Right cardiac atrium (tissue), 5 donors: ENCODE results near the gene SUCNR1. TPM values are rescaled to one million over a fixed set of nuclear protein-coding genes. Genes with fewer than 3 reads are reported as not detected.
A peak's percentile ranks its signal among the peaks of the same experiment; 100 is the strongest.
"Not testable (repeated sequence)": the region's sequence is repeated elsewhere in the genome, so short reads cannot be mapped to it uniquely, and the experiment has no call there.

Source experiments
- ATAC-seq, 2 donors: fragments of 200-7000 bp; cut with Tn5 transposase; one replicate each; pipeline versions ENCODE4 v1.8.0 to v1.9.1; 2020; ENCODE audit warnings: moderate library complexity in 2 of 2, mild to moderate bottlenecking in 1 of 2
- DNase-seq, 3 donors: peaks; one replicate each; pipeline ENCODE4 v3.0.0-alpha.2; 2020
- H3K27ac ChIP-seq: one replicate; pipeline ENCODE4 v1.5.1; 2013; ENCODE audit warnings: mild to moderate bottlenecking, low read length, control low read depth, moderate library complexity
- H3K27me3 ChIP-seq: one replicate; pipeline ENCODE4 v1.6.1; 2013; ENCODE audit not compliant: control insufficient read depth, insufficient read depth
- H3K4me1 ChIP-seq: one replicate; pipeline ENCODE4 v1.6.1; 2013; ENCODE audit warnings: low read length; ENCODE audit not compliant: control insufficient read depth, insufficient read depth
- H3K4me3 ChIP-seq: one replicate; pipeline ENCODE4 v1.5.1; 2013; ENCODE audit warnings: low read length, control low read depth
- H3K9me3 ChIP-seq: one replicate; pipeline ENCODE4 v1.6.1; 2013; ENCODE audit warnings: low read length; ENCODE audit not compliant: control insufficient read depth
- WGBS: extraction: QIAGEN DNeasy Blood & Tissue Kit; methylation state at CpG from one replicate; pipeline ENCODE4 v1.1.7; 2013; 5-methylcytosine and 5-hydroxymethylcytosine counted together
- intact Hi-C, 4 donors: fragments of 100-400 bp; cut with DNase I; formaldehyde crosslinking; loops; one replicate each; pipeline versions ENCODE4 v1.11.0 to v1.14.0; 2022 to 2023
- polyA plus RNA-seq: library from polyadenylated mRNA; stranded (reverse); fragments of 200-250 nt; gene quantifications from one replicate; pipeline ENCODE4 v1.2.3, GENCODE V29; 2013
- total RNA-seq, 4 donors: library from RNA; stranded (reverse); fragmentation: NEBNext Ultra II Directional; extraction: Animal tissue kit (Norgen Biotek cat#: 25700); gene quantifications; one replicate each; pipeline ENCODE4 v1.2.1, GENCODE V29; 2021
- donor health status: healthy with polysubstance abuse.
- donor health status: DM: no; HTN: yes; CAD: no.
- donor health status: DM: no; HTN: no; CAD: no.
- donor health status: DM: no; HTN: yes; CAD: no; lungs with severe emphysema.
- donor health status: DM: yes; HTN: yes; CAD: no.

The SUCNR1 gene
- total and polyA plus RNA-seq, 5 donors = 0.45 to 3.5 (median 2.4) TPM

- Histone ChIP-seq H3K4me3 (no peak overlapping the region), H3K27me3 (no peaks in the 10 kb centered on the region), H3K4me1 (no peaks in the 10 kb centered on the region), H3K27ac (no peak overlapping the region), H3K9me3 (no peaks in the 10 kb centered on the region)
- 65% methylated on average over 4 of the region's 4 CpGs for WGBS
- DNase-seq = no peak
- intact Hi-C loops = no loop called here
- no peak for ATAC-seq
Measured at GRCh38 chr3:151890721-151891141, 17.3 kb downstream of the SUCNR1 start.

DNA sequence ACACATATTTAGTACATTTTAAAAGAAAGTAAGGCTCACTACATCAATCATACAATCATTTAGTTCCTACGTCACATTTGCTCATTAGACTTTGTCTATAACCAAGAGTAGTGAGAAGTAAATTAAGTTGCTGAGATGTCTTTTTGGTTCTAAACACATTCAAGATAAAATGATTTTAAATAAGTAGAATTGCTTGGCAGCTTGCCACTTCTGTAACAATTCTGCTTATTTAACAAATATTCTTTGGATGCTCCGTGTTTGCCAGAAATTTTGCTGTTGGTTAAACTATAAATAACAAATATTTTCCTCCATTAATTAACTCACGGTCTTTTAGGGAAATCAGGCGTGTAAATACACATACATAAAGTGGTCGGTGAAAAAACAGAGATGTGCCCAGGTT lies 18.3 kb downstream of the SUCNR1 start:
- ATAC-seq (no peak), DNase-seq (no peak)
- Histone ChIP-seq H3K9me3 (no peaks in the 10 kb centered on the region), H3K27ac (no peak overlapping the region), H3K27me3 (no peaks in the 10 kb centered on the region), H3K4me3 (no peak overlapping the region), H3K4me1 (no peaks in the 10 kb centered on the region)
- intact Hi-C loops = no loop called here
- WGBS = 62% methylated on average over 5 of the region's 5 CpGs

GRCh38 chr3:151894219-151894618 lies 20.8 kb downstream of the SUCNR1 start:
- no peak overlapping the region for H3K4me3 ChIP-seq
- DNase-seq = no peak
- H3K27ac ChIP-seq = no peak overlapping the region
- no peak for ATAC-seq
- no peaks in the 10 kb centered on the region for H3K4me1 ChIP-seq
- intact Hi-C loops = no loop called here
- no peaks in the 10 kb centered on the region for H3K9me3 ChIP-seq
- H3K27me3 ChIP-seq = no peaks in the 10 kb centered on the region

DNA sequence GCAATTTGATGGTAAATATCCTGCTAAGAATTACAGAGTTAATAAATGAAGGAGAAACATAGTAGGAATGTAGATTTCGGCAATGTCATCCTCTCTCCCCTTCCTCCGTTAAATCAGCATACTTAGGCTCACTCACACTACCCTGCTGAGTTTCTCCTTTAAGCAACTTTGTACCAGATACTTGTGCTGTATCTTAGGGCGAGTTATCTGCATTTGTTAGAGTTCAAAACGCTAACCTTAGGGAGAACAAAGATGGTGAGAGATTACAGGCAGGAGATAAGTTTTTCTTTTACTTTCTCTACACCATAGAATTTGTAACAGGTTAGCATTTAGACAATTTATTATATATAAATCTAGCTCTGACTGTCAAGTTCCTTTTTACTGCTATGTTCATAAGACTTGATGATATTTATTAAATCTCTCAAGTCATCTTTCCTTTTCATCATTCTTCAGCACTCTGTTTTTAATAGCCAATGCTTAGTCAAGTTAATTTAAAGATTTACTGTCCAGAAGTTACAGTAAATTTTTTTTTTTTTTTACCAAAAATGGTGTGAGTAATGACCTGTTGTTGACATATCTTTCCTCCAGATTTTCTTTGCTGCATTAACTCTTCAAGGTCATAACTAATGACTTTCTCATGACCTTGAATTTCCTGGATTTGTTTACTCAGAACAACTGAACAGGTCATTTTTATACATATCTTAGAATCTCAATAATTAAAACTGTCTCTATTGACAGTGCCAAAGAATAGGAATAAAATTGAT lies 22.2 kb downstream of the SUCNR1 start:
- no peak overlapping the region for H3K4me3 ChIP-seq
- no peak overlapping the region for H3K27ac ChIP-seq
- 51% methylated on average over 4 of the region's 4 CpGs for WGBS
- intact Hi-C loops = no loop called here
- no peaks in the 10 kb centered on the region for H3K27me3 ChIP-seq
- H3K9me3 ChIP-seq = no peaks in the 10 kb centered on the region
- DNase-seq (no peak), ATAC-seq (no peak)
- no peaks in the 10 kb centered on the region for H3K4me1 ChIP-seq

GRCh38 chr3:151896246-151897012 lies 23.0 kb downstream of the SUCNR1 start:
- H3K27ac ChIP-seq = no peak overlapping the region
- WGBS = 68% methylated on average over 4 of the region's 4 CpGs
- no peaks in the 10 kb centered on the region for H3K27me3 ChIP-seq
- ATAC-seq (no peak), DNase-seq (no peak)
- H3K4me3 ChIP-seq = no peak overlapping the region
- no peaks in the 10 kb centered on the region for H3K9me3 ChIP-seq
- intact Hi-C loops = no loop called here
- no peaks in the 10 kb centered on the region for H3K4me1 ChIP-seq

DNA sequence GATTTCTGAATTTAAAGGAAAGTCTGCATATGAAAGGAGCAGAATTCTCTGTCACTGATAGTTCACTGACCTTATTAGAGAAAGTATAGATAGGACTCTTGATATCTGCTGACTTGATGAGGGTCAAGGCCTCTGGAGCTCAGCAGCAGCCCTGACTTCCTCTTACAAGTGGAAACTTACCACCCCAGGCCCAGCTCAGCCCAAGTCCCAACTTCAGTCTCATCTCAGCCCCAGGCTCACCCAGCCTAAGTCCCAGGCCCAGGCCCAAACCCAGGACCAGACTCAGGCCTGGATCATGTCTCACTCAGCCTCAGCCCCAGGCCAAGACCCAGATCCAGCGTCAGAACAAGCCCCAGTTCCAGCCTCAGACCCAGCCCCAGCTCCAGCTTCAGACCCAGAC lies 24.7 kb downstream of the SUCNR1 start:
- ATAC-seq, H3K4me1 ChIP-seq, DNase-seq, H3K4me3 ChIP-seq, H3K9me3 ChIP-seq, intact Hi-C loops, H3K27me3 ChIP-seq, H3K27ac ChIP-seq: not testable (repeated sequence)
- no CpG with 5 or more reads among the region's 1 CpG for WGBS

GRCh38 chr3:151898564-151899261 lies 25.3 kb downstream of the SUCNR1 start:
- H3K9me3 ChIP-seq, DNase-seq, H3K4me3 ChIP-seq, H3K4me1 ChIP-seq, H3K27me3 ChIP-seq, ATAC-seq, intact Hi-C loops, H3K27ac ChIP-seq: not testable (repeated sequence)
- 94% methylated on average over 3 of the region's 3 CpGs for WGBS

DNA sequence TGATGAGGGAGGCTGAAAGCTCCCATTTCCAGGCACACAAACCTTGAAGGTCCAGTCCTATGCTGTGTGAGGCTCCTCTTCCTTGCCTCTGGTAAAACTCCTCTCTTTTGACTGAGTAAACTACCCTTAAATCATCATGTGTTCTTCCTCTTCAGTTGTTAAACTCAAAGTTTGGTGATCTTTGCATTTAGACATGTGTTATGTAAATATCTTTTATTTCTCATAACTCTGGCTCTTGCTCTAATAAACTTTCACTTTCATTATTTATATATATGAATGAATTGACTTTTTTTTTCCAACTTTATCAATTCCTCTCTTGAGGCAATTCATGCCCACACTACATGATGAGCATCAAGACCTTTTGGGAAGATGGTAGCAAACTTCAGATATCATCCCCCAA lies 26.6 kb downstream of the SUCNR1 start:
- Histone ChIP-seq H3K4me1 (peaks cover 3% of the 10 kb centered on the region), H3K27ac (no peak overlapping the region), H3K4me3 (no peak overlapping the region), H3K9me3 (no peaks in the 10 kb centered on the region), H3K27me3 (no peaks in the 10 kb centered on the region)
- intact Hi-C loops = no loop called here
- ATAC-seq (no peak), DNase-seq (no peak)

- DNase-seq (no peak), ATAC-seq (peak in 1 of 2 donors; percentile 7)
- no peaks in the 10 kb centered on the region for H3K9me3 ChIP-seq
- no peak overlapping the region for H3K4me3 ChIP-seq
- H3K4me1 ChIP-seq = peaks cover 3% of the 10 kb centered on the region
- H3K27ac ChIP-seq = no peak overlapping the region
- intact Hi-C loops = no loop called here
- WGBS = 43% methylated on average over 2 of the region's 2 CpGs
- no peaks in the 10 kb centered on the region for H3K27me3 ChIP-seq
Measured at GRCh38 chr3:151900460-151900859, 27.0 kb downstream of the SUCNR1 start.

GRCh38 chr3:151900884-151901643 lies 27.6 kb downstream of the SUCNR1 start:
- Histone ChIP-seq H3K27ac (peak overlapping the region; percentile 70), H3K4me3 (no peak overlapping the region), H3K27me3 (no peaks in the 10 kb centered on the region), H3K9me3 (no peaks in the 10 kb centered on the region), H3K4me1 (peaks cover 3% of the 10 kb centered on the region)
- intact Hi-C loops = no loop called here
- peak in 1 of 2 donors; percentile 26 for ATAC-seq
- WGBS = 19% methylated on average over 1 of the region's 1 CpG
- no peak for DNase-seq
